SK-N-MC (cell line): ENCODE measurements around the gene RAB35.

ENCODE experiments used
- EZH2 ChIP-seq: fragments of 200-600 bp; sonication (generic); IDR thresholded peaks from one replicate; pipeline ENCODE4 v1.6.1; 2017; ENCODE audit warnings: antibody characterized with exemption
- FOXP2 ChIP-seq: optimal IDR thresholded peaks from 2 replicates; pipeline ENCODE3; 2011; ENCODE audit warnings: mild to moderate bottlenecking, moderate library complexity; ENCODE audit not compliant: insufficient read depth; ENCODE audit errors: extremely low read length, control extremely low read depth
- POLR2AphosphoS5 ChIP-seq: IDR thresholded peaks from 2 replicates; pipeline ENCODE4 v1.6.1; 2012; ENCODE audit warnings: mild to moderate bottlenecking, low read depth, low read length, borderline replicate concordance

DNA sequence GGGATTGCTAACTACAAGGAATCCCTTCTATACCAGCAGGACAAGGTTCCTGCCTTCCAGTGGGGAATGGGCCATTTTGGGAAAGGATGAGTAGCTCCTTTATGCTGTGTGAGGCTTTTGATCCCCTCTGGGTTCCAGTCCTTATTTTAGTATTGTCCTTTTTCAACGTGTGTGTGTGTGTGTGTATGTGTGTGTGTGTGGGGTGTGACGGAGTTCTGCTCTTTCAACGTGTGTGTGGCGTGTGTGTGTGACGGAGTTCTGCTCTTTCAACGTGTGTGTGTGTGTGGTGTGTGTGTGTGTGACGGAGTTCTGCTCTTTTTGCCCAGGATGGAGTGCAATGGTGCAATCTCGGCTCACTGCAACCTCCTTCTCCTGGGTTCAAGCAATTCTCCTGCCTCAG lies 27.4 kb downstream of the RAB35 start:
- TF ChIP-seq EZH2 (no peak), POLR2AphosphoS5 (no peak), FOXP2 (no peak)
